ENCODE data around the gene TMEM203.
"Not testable (repeated sequence)": the region's sequence is repeated elsewhere in the genome, so short reads cannot be mapped to it uniquely, and the experiment has no call there.

TMEM203 gene, protein sequence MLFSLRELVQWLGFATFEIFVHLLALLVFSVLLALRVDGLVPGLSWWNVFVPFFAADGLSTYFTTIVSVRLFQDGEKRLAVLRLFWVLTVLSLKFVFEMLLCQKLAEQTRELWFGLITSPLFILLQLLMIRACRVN

DNA sequence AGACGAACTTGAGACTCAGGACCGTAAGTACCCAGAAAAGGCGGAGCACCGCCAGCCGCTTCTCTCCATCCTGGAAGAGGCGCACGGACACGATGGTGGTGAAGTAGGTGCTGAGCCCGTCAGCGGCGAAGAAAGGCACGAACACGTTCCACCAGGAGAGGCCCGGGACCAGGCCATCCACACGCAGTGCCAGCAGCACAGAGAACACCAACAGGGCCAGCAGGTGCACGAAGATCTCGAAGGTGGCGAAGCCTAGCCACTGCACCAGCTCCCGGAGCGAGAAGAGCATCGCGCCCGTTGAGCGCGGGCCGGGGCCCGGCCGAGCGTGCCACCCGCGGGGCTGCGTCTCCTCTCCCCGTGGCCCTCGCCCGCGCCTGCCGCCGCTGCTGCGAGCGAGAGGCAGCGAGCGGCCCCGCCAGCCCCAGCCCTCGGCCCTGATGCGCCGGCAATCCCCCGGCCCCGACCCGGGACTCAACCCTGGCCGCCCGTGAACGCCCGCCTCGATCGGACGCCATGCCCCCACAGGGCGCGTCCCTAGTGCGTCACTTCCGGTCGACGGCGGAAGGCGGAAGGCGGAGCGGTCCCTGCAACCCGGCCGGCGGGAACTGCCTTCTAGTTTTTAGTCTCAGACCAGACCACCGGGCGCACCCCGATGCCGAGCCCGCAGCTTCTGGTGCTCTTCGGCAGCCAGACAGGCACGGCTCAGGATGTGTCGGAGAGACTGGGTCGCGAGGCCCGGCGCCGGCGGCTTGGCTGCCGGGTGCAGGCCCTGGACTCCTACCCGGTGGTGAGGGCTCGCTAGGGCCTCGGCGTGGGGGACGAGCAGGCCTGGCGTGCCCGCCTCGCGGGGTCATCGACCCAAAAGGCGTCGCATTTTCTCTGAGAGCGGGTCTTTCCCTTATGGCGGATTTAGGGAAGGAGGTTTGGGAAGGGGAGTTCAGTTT, at the start of gene TMEM203, which contains the start of gene NDOR1:
Gene TMEM203, minus strand, starts transcription at position 523 of the 944 bp plus-strand sequence. Its CDS starts 234 bp downstream, at position 289.
Gene NDOR1, plus strand, starts transcription at position 575 of the 944 bp plus-strand sequence. Its CDS starts 78 bp downstream, at position 653.
- peak; percentile 96 for DNase-seq

DNA sequence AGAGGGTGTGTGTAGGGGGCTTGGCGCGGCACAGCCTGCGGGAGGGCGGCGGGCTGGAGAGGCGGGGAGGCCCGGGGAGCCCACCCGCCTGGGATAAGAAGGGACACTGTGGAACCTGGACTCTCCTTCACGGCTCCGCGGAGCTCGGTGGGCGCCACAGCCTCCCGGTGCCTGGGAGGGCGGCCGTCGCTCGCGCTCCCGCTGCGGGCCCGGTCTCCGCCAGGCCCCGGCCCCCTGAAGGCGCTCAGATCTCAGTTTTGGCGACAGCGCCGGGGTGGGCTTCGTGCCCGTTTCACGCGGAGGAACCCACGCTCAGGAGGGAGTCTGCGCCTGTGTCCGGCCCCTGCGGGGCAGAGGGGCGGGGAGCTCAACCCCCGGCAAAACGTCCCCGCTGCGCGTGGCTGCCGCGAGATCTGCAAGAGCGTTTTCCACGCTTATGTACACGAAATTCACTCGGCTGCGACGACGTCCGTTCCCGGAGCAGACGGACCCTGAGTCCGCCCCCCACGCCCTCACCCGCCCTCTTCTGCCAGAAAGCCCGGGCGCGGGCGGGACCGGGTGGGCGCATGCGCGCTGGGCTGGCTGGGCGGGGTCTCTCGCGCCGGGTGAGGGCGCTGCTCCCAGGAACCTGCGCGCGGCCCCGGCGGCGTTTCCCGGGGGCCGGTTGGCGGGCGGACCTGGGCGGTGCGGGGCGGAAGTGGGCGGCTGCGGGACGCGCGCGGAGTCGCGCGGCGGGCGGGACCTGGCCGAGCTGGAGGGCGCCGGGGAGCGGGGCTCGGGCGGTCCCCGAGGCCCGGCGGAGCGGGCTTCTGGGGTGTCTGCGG, 49.4 kb upstream of the TMEM203 start, which contains the start of gene NELFB:
Gene NELFB, plus strand, starts transcription at position 704 of the 824 bp plus-strand sequence.
- peak; percentile 98 for DNase-seq

DNA sequence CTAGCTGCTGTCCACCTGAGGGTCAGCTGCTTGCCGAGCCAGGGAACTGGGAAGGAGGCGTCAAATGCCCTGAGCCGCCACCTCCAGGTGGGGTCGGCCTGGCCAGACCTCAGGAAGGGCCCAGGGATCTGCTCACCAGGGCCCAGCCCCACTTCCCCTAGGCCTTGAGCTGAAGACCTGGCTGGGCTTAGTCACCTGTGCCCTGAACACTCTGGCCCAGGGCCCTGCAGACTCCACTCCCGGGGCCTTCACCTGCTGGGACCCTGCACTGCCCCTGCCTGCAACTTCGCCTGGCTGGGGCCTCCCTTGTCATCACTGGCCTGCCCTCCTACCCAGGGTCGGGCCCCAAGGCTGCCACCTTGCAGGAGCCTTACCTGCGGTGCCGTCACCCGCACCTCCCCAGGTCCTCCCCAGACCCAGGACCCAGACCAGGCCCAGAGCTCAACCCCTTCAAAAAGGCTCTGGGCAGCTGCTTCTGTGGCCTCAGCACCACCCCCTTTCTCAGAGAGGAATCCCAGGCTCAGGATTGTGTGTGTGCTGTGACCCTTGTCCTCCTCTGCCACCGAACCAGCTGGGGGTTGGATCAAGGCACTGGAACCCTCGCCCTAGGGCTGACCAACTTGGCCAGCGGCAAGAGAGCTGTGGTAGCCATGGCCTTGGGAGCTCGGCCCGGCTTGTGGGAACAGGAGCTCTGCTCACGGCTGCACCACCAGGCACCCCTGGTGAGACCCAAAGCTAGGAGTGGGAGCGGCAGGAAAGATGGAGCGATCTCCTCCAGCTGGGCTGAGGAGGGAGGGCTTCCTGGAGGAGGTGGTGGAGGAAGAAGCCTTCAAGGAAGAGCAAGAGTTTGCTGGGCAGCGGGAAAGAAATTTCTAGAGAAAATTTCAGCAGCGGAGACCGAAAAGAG, 48.5 kb upstream of the TMEM203 start:
- DNase-seq, result no peak

DNA sequence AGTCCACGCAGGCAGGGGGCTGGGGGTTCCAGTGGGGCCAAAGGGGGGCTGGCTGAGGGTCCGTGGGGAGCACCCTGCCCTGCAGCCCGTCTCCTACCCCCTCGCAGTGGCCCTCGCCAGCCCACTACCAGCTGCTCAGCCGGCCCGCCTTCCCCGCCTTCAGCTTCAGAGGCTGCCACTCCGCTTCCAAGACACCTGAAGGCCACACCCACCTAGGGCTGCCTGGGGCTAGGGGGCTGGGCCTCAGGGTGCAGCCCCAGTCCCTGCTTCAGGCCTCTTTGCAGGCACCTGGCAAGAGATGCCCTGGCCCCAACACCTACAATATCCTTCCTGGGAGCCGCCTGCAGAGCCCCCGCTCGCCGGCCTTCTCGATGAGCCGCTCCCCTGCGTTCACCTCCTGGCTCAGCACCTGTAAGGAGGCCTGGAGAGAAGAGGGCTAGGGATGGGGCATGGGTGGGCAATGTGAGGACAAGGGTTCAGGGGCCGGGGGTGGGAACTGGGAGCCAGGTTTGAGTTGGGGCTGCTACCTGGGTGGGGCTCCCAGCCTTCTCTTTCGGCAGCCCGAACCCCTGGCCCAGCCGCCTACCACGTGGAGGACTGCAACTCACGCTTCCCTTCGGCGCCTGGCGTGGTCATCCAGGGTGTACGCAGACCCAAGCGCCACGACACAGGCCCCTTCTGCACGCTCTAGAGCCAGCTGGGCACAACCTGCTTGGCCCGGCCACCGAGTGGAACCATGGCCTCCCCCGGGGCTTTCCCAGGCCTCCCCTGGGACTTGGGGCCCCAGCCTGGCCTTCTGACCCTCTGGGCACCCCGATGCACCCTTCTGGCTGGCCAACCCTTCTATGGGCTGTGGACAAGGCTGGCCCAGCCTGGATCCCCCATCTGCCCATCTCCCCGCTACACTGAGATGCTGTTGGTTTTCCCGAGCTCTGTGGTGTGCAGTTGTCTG, 47.4 kb upstream of the TMEM203 start:
- DNase-seq, result no peak

DNA sequence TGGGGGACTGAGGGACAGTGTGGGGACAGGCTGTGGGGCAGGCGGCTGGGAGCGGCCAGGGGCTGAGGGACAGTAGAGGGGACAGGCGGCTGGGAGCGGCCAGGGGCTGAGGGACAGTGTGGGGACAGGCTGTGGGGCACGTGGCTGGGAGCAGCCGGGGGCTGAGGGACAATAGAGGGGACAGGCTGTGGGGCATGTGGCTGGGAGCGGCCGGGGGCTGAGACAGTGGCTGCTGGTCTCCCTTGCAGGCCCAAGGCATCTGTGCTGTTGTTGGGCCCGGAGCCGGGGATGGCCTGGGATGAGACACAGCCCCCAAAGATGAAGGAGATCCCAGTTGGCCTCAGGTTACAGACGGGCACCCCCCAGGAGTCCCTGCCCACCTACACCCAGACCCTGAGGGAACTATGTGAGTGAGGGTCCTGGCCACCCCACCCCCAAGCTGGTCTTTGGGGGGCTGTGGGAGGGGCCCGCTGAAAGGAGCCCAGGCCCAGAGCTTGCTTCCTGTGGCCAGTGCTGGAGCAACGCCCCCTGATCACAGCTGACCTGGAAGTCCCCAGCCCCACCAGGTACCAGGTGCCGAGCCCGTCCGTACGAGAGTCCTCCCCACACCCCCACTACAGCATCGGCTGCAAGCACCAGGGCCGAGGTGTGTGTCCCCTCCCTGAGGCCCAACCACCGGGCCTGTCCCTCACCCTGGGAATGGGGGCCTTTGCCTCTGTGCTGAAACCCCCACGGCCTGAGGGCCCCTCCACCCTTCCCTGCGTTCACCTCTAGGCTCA, 46.2 kb upstream of the TMEM203 start:
- DNase-seq, result no peak

DNA sequence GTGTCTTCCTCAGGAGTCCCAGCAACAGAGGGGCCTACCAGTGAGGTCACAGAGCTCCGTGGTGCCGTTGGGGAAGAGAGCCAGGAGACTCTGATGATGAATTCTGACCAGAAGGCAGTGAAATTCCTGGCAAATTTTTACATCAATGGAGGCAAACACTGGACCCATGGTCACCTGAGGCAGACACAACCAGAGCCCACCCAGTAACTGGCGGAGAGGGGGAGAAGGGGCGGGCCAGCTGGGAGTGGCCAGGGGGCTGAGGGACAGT, 45.7 kb upstream of the TMEM203 start, which contains the start of gene STPG3:
Gene STPG3, plus strand, starts transcription at position 93 of the 268 bp plus-strand sequence. Its CDS starts 1 bp downstream, at position 94.
- DNase-seq, result no peak

DNA sequence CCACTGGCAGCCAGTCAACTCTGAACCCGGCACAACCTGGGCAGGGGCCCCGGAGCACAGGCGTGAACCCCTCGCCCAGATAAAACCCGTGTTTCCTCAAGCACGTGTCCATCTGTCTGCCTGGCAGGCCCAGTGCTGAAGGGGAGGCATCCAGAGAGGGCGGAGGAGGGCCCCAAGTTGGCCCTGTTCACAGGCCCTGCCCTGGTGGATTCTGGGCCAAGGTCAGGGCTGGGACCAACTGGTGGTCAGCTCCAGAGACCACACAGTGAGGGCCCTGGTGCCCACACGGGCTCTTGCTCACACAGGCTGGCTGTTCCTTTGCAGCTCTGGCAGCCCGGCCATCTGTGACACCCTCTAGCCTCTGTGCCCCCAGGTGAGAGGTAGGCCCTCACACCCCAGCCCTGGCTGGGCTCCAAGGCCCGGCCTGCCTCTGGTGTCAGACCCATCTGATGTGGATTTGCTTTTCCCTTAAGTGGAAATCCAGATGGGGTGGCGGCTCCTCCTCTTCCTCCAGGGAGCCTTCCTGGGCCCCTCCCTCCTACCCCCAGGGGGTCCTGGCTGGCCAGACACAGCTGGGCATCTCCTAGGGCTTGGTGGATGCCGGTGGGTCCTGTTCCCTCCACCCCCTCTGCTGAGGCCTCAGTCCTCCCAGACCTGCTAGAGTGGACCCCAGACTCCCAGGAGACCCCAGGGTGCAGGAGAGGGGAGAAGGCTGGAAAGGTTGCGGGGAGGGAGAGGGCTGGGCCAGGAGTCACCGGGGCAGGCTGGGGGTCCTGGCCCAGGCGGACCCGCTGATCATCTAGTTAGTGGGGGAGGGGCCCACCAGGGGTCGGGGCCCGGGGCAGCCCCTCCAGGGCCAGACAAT, 45.1 kb upstream of the TMEM203 start:
- DNase-seq, result no peak

DNA sequence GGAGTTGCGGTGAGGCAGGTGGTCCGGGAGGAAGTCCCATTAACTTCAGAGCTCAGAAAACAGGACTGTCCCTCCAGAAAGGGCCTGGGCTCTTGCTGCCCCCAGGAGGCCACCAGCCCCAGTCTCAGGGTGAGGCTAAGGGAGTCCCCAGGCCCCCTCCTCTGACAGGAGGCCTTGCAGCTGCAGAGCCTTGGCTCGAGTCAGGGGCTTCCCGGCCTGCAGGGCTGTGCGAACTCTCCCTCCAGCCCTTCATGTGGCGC, 42.4 kb upstream of the TMEM203 start:
- no peak for DNase-seq

DNA sequence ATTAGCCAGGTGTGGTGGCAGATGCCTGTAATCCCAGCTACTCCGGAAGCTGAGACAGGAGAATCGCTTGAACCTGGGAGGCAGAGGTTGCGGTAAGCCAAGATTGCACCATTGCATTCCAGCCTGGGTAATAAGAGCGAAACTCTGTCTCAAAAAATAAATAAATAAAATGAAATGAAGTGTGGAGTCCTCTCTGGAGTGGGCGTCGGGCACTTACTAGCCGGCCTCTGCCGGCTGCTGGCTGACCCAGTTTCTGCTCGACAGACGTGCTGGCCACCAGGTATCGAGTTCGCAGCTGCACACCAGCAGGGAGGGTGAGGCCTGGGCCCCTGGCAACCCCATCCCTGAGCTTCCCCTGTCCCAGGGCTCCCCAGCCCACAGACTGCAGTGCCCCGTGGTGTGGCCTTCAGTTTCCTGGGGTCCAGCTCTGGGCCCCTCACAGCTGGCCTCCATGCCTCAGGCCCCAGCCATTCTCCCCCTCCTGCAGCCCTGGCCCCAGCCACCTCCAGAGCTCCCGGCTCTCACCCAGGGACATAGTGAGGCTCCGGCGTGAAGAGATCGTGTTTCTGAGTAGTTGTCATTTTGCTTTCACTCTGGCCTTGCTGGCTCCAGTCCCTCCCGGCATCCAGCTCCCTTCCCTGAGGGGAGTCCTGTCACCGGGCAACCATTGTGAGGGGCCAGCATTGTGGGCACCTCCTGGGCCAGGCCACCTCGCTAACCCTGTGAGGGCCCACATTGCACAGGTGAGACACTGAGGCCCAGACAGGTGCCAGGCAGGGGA, 41.9 kb upstream of the TMEM203 start:
- DNase-seq, result no peak

DNA sequence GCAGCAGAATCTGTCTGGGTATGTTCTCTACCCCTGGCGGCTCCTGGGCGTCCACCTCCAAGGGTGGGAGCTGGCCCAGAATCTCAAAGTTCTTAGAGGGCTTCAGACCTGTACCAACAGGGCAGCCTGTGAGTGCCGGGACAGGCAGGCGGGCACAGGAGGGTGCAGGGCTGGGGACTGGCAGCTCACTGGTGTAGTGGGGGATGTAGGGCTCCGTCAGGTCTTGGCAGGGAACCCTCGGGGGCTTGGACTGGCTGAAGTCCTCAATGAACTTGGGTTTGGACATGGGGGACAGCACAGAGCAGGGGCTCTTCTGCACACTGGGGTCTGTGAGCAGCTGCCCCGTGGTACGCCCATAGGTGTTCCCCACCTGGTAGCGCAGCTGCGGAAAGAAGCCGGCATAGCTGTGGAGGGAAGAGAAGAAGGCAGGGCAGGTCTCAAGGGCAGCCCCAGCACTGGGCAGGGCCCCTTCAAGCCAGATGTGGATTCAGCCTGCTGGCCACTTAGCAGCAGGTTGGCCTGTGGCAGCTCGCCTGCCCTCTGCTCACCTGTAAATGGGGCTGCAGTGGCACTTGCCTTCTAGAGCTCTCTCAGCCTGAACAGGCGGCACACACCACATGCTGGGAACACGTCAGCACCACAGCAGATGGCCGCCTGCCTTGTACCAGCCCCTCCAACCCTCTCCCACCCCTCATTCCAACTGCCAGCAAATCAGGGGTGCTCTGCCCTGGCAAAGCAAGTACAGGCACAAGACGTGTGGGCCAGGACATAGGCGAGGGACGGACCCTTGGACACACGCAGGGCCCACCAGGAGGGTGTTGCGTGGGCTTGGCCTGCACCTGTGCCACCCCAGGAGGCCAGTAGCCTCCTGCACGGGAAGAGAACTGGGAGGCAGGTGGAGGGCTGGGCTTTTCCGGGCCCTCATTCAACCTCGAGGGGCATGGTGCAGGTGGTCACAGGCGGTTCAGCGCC, 40.3 kb upstream of the TMEM203 start:
- no peak for DNase-seq

DNA sequence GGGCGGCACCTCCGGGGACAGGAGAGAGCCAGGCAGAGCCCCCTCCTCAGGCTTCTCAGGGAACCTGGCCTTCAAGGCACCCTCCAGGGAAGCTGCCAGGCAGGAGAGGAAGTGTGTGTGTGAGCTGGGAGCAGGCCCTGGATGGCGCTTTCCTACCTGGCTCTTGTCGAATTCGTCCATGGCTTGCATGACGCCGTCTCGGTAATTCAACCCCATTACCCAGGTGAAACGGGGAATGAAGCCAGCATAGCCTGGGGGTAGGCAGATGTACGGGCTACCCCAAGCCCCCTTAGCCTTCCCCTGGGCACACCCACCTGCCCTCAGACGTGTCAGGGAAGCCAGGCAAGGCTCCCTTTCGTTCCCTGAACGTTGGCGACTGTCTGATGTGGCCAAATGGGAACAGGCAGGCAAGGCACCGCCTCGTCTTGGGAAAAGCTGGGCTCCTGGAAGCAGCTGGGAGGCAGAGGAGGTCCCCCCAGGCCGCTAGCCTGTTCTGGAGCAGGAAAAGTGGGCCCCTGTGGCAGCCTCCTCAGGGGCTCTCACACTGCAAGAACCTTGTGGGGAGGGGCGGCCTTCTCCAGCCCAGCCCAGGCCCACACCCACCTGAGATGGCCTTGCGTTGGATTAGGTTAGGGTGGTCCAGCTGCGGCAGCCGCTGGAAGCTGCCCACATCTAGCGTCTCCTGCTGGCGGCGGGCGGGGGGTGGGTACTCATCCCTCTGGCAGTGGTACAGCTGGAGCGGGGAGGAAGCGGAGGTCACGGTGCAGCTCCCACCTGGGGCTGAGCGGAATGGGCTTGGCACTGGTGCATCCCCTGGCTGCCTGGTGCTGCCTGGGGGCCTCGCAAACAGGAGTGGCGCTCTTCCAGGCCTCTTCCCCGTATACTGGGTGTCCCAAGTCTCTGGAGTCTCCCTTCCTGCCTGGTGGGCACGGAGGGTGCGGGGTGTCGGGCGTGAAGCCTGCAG, 39.3 kb upstream of the TMEM203 start:
- no peak for DNase-seq

DNA sequence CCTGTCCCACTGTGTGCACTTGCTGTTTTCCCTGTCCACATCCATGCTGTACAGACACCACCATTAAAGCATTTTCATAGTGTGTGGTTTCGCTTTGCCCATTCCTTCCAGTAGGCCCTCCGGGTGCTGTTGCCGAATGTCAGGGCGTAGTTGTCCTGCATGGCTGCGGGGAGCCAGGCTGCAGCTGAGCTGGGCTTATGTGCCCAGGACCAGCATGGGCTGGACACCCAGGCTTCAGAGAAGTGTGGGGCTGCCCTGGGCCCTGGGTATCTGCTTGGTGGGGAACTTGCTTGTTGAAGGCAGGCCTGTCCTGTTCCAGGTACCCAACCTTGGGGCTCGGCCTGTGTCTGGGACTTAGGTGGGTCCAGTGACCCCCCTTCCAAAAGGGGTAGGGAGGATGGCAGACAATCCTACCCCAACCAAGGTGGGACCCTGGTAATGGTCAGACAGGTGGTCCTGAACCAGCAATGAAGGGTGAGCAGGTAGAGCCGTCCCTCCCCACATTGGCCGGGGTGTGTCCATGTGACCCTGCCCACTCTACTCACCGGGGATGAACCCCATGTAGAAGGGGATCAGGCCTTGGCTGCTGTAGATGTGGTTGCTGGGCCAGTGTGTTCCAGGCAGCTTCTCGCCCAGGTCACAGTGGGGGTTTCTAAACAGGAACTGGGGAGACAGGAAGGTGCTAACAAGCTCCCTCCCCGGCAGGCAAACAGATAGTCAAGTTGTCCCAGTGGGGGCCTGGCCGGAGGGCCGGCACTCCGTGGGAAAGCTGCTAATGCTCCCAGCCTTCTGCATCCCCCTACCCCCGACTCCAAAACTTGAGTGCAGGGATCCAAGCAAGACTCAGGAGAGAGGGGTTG, 38.4 kb upstream of the TMEM203 start:
- no peak for DNase-seq

DNA sequence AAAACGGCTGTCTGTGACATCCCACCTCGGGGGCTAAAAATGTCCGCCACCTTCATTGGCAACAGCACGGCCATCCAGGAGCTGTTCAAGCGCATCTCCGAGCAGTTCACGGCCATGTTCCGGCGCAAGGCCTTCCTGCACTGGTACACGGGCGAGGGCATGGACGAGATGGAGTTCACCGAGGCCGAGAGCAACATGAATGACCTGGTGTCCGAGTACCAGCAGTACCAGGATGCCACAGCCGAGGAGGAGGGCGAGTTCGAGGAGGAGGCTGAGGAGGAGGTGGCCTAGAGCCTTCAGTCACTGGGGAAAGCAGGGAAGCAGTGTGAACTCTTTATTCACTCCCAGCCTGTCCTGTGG, 37.8 kb upstream of the TMEM203 start:
- not testable (repeated sequence) for DNase-seq

DNA sequence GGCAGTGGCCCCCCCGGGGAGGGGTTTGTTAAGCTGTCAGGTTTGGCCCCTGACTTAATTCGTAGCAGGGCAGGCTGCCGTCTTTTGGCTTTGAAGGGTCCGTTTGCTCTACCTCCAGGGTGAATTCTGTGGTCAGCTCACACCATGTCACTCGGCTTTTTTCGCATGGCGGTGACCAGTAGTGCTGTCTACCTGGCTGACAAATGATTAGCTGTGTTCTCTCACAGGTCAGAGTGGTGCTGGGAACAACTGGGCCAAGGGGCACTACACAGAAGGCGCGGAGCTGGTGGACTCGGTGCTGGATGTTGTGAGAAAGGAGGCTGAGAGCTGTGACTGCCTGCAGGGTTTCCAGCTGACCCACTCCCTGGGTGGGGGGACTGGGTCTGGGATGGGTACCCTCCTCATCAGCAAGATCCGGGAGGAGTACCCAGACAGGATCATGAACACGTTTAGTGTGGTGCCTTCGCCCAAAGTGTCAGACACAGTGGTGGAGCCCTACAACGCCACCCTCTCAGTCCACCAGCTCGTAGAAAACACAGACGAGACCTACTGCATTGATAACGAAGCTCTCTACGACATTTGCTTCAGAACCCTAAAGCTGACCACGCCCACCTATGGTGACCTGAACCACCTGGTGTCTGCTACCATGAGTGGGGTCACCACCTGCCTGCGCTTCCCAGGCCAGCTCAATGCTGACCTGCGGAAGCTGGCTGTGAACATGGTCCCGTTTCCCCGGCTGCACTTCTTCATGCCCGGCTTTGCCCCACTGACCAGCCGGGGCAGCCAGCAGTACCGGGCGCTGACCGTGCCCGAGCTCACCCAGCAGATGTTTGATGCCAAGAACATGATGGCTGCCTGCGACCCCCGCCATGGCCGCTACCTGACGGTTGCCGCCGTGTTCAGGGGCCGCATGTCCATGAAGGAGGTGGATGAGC, 37.1 kb upstream of the TMEM203 start:
- no peak for DNase-seq

Measured in right forelimb (tissue), 1 donor.